Midbrain (tissue), 1 donor: Measurements from ENCODE around the gene DNAJC17.

ENCODE experiments used
- DNase-seq: peaks from one replicate; lab custom pipeline; 2025; lab: John Stamatoyannopoulos, UW

DNAJC17 gene

DNA sequence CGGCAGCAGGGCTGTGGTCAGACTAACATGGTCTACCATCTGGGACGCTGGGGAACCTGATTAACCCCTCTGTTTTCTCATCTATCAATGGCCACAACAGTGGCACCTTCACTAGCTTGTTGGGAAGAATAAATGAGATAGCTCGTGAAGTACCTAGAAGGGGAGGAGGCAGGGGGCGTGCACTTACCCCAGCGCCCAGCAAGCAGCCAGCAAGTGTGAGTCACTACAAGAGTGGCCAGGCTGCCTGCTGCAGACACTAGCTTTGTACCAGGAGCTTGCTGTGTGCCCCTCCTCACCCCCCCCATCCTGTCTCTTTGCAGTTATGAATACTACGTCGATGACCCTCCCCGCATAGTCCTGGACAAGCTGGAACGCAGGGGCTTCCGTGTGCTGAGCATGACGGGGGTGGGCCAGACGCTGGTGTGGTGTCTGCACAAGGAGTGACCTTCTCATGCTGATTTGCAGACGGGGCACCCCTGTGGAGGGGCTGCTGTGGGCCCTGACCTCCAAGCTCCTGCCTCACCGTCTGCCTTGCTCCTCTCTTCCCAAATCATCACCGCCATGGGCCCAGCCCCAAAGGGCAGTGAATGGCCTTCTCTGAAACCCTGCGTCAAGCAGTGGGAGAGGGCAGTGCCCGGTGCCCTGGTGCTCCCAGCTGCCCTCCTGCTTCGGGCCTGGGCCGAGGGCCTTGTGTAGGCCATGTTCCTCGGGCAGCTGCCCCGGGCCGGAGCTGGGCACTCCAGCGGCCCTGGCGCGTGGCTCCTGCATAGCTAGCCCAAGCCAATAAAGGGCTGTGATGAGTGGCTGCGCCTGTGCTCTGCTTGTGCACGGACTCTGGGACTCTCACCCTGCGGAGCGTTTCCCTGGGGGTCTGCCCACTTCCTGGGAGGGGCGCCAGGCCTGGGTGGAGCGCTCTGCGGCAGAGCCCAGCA, 40.1 kb downstream of the DNAJC17 start:
- DNase-seq = no peak

DNA sequence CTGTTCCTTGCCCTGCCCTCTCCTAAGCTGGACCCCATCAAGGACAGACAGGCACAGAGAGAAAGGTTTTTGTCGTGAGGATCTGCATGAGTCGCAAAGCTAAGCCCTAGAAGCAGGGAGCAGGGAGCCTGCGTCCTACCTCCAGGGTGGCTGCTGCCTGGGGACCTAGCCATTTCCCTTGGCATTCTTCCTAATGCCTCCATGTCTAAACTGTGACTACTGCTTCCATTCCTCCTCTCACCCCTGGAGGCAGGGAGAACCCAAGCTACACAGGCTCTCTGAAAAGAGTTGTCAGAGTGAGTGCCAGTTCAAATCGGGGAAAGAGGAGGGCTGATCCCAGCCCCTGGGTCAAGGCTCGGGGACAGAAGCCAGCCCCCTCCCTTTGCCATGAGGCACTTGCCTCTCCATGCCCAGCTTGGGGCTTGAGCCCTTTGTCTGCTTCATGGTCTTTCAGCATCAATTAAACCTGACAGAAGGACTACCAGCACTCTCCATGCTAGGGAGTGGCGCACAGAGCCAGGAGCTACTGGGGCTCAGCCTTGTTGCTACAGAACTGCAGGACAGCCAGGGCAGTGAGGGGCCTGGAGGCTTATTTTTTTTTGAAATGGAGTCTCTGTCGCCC, 41.0 kb downstream of the DNAJC17 start:
- no peak for DNase-seq

DNA sequence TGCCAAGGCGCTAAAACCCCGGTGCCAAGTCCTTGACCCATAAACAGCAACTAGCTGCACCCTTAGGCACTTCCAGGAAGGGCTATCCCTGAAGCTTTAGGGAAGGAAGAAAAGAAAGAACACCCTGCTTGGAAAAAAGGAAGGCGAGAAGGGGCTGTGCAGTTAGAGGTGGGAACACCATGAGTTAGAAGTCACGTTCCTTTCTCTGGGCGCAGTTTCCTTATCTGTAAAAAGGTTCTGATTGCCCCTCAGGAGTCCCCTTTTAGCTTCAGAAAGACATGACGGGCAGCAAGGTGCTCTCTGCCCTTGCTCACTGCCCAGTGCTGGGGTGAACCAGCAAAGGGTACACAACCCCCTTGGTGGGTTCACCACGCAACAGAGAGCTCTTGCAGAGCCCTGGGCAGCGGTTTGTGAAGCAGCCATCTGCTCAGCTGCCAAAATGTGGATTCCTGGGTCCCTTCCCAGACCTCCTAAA, 42.6 kb downstream of the DNAJC17 start:
- DNase-seq = no peak

DNA sequence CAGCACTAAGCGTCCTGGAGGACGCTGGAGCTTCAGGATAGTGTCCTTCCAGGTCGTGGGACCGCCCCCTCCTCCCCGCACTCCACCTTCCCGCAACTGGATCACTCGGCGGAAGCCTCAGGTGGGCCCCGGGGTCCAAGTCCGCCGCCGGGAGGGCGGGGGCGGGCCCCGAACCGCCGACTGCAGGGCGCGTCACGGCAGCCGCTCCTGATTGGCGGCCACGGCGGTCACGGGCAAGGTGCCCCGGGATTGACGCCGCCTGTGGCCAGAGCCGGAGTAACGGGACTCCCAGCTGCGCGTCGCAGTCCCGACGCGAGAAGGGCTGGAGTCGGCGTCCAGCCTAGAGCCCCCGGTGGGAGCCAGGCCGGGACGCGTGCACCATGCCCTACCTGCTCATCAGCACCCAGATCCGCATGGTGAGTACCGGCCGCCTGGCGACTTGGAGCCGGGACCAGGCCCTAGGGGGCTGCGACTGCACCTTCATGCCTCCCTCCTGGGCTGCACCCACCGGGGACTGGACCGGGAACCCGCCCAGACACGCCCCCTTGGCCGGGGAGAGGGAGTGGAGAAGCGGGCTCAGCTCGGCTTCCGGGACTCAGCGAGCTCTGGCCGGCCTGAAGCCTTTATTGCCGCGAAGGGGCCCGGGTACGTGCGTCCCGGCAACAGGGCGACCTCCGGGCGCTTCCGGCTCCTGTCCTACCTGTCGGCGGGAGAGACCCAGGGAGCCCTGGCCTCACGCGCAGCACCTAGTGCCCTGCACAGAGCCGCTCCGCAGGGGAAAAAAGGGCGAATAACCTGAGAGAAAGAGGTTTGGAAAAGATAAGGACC, 43.3 kb downstream of the DNAJC17 start, which contains the start of gene GCHFR:
TSS of gene GCHFR (plus strand) at position 268 of the 828 bp plus-strand sequence. CDS start at position 381, 113 bp downstream.
- peak; percentile 31 for DNase-seq

DNA sequence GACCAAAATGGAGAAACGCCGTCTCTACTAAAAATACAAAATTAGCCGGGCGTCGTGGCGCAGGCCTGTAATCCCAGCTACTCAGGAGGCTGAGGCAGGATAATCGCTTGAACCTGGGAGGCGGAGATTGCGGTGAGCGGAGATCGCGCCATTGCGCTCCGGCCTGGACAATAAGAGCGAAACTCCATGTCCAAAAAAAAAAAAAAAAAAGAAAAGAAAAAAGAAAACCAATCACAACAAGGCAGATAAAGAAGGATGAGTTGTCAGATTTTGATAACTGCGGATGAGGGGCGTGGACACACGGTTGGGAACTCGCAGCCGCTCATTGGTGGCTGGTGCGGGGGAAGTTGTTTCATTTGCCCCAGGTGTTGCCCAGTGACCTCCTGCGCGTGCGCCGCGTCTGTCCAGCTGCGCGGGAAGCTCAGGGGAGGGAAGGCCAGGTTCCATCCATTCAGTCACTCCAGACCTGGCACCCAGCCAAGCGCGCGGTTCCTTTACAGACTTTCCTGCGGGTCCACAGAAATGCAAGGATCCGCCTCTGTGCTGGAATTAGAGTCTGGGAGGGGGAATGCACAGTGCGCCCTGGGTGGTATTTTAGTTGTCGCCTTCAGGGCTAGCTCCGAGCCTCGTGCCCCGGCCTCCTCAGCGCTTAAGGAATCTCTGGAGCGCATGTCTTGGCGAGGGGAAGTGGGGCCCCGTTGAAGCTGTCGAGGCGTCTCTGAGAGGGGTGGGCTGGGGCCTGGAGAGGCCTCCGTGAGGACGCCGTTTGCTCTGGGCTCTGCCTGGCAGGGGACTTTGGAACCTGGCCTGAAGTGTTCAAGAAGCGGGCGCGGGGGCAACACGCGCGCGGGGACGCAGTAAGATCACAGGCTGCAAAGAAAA, 44.1 kb downstream of the DNAJC17 start:
- no peak for DNase-seq

DNA sequence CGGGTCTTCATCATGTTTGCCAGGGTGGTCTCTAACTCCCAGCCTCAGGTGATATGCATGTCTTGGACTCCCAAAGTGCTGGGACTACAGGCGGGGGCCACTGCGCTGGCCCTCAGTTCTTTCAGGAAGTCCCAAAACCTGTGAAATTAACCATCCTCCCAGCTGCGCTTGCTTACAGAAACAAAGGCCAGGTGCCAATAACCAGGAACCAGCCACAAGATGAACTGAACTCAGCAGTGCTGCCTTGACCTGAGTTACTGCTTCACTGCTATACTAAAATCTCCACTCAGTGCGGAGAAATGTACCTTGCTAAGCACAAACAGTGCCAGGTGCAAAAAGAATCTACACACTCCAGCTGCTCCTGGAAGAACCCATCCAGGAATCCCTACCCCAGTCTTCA, 47.3 kb downstream of the DNAJC17 start:
- no peak for DNase-seq

DNA sequence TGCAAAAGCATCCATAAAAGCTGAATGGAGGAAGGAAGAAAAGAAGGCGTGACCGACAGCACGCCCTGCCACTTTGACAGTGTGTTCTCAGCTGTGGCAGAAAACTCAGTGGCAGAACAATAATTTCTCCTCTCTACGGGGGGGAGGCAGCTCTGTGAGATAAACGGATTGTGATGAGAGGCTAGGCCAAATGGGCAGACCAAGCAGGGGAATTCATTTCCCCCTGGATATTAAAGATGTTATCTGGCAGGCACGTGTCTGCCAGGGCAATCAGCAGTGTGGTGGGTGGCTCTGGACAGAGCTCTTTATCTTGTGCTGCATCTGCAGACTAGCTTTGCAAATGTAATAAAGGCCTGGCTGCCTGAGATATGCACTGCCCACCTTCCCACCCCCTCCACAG, 50.3 kb downstream of the DNAJC17 start:
- DNase-seq = no peak

DNA sequence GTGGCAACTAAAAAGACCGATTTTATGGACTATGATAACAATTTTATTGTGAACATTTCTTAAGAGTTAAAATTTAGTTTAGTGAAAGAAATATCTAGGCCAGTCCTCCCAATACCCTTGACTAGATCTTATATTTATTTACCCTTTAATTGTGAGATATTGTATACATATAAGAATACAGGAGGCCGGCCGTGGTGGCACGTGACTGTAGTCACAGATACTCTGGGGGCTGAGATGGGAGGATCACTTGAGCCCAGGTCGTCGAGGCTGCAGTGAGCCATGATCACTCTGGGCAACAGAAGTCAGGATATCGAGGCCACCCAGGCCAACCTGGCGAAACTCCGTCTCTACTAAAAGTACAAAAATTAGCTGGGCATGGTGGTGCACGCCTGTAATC, 51.5 kb downstream of the DNAJC17 start:
- no peak for DNase-seq

DNA sequence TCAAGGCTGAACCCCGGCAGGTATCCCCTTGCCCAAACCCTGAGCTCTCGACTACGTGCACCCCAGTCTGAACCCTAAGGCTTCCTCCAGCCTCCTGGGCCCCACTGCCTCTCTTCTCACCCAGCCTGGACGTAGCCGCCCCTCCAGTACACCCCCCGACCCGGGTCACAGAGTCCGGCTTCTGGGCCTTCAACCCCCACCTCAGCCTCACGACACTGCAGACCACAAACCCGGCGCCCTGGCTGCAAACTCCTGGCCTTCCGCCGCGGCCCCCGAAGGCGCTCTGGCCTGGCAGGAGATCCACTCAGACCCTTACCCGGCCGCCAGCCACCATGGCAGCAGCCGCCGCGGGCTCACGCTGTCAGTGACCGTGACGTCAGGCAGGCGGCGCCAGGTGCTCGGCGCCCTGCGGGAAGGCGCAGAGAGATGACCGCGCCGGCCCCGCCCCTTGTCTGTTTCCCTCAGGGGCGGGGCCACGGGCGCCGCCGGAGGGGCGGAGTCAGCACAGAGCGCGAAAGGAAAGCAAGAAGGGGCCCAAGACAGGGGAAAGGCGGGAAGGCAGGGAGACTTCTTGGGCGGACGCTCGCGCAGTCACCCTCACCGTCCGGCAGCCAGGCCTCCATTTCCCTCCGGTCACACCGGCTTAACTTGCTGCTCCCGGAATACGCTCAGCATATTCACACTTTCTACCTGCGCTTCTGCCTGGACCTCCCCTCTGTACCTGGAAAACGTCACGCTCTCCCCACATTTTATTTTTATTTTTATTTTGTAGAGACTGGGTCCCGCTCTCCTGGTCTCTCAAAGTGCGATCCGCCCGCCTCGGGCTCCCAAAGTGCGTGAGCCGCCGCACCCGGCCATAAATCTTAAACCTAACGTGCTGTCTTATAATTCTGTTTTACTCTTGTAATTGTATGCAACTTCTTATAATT, 52.1 kb downstream of the DNAJC17 start, which contains the start of gene RMDN3:
TSS of gene RMDN3 (minus strand) at position 372 of the 929 bp plus-strand sequence. CDS start 471 bp downstream, outside the sequence.
- peak; percentile 95 for DNase-seq

DNA sequence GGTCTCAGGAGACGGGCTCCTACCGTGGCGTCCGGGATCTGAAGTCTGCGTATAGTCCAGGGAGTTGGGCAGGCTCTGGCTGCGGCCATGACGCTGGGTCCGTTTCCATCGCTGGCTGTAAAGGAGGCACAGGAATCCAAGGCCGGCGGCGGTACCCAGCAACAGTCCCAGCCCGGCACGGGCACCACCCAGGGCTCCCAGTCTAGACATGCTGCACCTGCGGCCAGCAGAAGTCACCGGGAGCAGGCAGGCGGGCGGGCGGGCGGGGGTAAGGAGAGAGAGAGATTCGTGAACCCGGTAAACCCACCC, 52.7 kb downstream of the DNAJC17 start:
- DNase-seq = no peak

DNA sequence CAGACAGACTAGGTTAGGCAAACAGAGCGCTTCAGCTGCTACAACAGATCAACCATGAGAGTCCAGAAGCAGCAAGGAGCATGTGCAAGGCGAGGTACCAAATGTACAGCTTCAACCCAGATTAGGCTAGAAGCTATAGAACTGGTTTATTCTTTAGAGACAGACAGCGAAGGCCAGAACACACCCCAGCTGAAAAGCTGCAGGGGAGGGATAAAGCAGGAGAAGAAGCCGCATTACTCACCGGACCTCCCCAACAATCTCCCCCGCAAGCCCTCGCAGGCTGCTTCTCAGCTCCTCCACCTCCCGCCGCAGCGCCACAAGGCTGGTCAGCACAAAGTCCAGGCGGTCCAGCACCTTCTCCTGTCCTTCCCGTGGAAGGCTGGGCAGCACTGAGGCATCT, 55.5 kb downstream of the DNAJC17 start:
- no peak for DNase-seq

DNA sequence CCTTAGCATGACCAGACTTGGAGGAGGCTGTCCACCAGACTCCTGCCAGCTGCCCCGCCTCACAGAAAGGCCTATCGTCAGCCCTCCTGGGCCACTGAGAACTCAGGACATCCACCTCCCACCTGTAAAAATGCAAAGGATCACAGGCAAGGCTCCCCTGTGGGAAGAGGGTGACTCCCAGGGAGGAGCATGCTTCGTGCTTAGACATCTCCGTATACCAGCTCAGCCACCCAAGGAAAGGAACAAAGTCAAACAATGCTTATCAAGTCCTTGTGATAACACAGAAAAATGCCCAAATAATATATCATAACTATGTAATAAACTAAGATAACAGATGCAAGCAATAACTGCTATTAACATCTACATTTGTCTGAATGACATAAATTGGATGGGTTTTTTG, 56.4 kb downstream of the DNAJC17 start:
- DNase-seq = no peak

DNA sequence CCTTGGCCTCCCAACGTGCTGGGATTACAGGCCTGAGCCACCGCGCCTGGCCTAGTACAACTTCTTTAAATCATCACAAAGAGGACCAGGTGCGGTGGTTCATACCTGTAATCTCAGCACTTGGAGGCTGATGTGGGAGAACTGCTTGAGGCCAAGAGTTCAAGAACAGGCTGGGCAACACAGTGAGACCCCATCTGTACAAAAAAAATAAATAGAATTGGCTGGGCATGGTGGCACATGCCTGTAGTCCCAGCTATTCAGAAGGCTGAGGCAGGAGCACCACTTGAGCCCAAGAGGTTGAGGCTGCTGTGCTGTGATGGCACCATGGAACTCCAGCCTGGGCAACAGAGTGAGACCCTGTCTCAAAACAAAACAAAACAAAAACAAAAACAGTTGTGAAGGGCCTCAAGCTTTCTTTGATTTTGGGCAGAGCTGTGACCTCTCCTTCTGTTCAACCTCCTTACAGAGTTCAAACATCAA, 58.1 kb downstream of the DNAJC17 start:
- DNase-seq = no peak

DNA sequence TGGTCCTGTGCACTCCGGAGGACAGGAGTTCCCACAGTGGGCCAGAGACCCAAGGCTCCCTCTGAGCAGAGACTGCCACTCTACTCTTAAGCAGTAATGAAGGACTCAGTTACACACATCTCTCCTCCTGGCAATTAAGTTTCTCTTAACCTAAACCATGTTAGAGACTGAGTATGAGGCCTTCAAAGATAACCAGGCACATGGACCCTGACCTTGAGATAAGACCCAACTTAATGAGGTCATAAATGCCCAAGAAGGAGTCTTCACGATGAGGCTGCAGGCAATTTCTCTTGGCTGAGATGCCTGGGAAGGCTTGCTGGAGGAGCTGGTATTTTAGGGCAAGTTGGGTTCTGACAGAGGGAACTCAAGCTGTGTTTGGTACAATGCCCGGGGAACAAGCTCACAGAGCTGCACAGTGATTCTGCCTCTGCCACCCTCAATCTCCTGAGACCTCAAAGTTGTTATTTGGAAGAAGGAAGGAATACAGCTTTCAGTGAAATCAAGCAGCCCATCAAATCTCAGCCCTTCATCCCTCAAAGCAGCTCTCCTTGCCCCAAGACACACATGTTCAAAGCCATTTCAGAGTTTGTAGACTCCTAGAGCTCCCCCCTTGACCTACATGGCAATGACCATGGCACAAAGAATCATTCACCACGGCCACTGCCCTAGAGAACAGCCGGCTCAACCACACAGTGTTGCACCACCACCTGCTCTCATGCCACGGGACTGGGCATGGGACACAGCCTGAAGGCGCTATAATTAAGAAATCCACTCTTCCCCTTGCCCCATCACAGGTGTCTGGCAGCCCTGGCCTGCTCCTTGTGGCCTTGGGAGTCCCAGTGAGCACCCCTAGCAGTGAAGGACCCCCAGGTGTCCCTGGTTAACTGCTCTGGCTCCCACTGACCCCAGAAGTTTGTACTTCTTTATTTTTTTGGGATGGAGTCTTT, 59.3 kb downstream of the DNAJC17 start:
- no peak for DNase-seq

DNA sequence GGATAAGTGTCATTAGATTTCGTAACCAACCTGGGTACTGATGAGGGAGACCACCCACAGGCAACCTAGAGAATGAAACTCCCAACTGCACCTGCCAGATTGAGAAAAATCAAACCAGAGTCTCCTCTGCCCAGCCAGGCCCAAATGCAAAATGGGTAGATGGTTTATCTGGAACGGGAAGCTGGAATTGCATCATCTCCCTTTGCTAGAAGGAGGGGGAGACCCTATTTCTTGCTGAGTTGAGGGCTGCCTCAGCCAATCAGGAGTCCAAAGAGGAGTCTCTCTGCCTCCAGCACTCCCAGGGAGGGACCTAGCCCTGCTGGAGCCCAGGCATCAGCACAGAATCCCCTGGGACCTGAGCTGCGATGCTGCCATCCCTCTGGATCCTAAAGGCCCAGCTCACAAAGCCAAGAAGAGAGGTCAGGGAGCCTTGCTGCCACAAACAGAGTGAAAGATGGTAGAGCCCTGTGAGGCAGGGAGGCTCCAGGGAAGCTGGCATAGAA, 60.3 kb downstream of the DNAJC17 start:
- DNase-seq = no peak

DNA sequence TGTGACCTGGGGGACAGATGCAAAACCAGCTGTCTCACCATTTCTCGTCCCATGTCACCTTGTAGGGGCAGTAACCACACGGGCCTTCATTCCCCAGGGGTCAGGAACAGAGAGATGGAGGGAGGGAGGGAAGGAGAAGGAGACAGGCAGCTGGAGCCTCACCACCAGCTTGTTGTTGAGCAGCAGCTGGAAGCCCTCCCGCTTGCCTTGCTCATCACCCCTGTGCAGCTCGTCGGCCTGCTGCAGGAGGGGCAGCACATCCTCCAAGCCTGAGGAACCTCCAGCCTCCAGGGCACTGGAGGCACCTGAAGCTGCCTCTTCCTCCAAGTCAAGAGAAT, 62.5 kb downstream of the DNAJC17 start:
- DNase-seq = no peak

DNA sequence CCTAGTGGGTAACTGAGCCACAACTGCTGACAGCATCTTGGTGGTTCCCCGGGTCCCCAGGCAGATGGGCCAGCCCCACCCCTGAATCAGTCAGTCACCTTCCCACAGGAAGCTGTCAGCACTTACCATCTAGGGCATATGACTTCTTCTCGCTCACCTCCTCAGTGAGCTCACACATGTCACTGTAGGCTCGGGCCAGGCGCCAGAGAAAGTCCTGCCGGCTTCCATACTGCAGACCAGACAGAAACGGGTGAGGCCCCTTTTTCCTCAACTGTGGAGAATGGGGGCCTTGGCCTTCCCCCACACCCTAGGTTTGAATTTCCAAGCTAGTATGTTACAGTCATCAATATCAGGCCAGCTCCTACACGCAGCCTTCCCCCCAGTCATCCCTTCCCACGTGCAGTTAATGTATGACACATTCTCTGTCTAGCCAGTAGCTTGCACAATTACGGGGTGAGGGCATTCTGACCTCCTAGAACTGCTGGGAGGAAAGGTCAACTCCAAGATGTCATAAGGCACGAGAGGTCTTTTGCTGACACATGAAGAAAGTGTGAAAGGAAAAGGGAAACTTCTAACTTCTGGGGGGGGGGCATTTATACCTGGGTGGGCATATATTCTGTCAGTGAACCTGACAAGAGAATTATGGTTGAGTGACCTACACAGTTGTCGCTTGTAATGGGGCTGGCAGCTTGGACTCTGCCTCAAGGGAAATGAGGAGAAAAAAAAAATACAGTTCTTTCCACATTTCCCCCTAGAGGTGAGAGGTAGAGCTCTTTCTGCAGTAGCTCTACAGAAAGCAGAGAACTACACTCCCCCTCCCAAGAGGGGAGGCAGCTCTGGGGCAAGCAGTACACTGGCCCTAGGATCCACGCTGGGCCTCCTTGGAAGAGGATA, 63.1 kb downstream of the DNAJC17 start:
- no peak for DNase-seq

DNA sequence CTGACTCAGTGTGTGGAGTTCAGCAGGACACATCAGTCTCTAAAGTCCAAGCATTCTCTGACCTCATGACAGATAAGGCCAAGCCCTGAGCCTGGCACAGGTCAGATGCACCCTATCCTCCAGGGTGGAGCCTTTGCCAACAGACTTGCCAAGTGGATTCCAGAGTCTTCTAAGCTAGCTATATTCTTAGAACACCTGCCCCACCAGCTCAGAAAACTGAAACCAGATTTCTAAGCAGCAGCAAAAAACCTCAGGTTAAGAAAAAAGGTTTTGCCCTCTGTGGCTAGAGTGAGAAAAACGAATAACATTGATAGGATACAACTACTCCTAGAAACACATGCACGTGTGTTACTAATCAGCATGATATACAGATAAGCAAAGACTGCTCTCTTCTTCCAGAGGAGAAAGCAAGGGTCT, 63.8 kb downstream of the DNAJC17 start:
- DNase-seq = no peak
